Hindlimb muscle (tissue), 1 donor: ENCODE results near the gene ETV3L. TPM values are rescaled to one million over a fixed set of nuclear protein-coding genes. Genes with fewer than 3 reads are reported as not detected.
A peak's percentile ranks its signal among the peaks of the same experiment; 100 is the strongest.

Experiments used
- DNase-seq: peaks from one replicate; pipeline ENCODE4 v3.0.0-alpha.2; 2013
- polyA plus RNA-seq: library from polyadenylated mRNA; unstranded; fragments of 120-200 nt; gene quantifications from one replicate; pipeline ENCODE4 v1.2.1, GENCODE V29; 2013; ENCODE audit not compliant: insufficient read length

Gene ETV3L
- not detected for polyA plus RNA-seq

DNA sequence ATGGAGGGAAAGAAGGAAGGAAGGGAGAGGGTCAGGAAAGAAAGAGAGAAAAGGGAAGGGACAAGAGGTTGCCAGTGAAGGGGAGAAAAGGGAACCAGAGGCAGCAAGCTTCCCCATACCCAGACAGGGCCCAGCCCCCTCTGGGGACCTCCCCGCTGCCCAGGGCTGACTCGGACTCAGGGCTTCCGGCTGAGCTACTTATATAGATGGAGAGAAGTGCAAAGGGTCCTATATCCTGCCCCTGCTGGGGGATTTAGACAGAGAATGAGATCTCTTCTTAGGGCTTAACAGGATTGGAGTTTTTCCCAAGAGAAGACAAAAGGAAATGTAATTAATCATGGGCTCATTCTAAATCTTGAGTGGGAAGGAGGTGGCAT is at the start of gene ETV3L:
Gene ETV3L, minus strand, starts transcription at position 176 of the 377 bp plus-strand sequence. CDS start 285 bp downstream, outside the sequence.
- no peak for DNase-seq

DNA sequence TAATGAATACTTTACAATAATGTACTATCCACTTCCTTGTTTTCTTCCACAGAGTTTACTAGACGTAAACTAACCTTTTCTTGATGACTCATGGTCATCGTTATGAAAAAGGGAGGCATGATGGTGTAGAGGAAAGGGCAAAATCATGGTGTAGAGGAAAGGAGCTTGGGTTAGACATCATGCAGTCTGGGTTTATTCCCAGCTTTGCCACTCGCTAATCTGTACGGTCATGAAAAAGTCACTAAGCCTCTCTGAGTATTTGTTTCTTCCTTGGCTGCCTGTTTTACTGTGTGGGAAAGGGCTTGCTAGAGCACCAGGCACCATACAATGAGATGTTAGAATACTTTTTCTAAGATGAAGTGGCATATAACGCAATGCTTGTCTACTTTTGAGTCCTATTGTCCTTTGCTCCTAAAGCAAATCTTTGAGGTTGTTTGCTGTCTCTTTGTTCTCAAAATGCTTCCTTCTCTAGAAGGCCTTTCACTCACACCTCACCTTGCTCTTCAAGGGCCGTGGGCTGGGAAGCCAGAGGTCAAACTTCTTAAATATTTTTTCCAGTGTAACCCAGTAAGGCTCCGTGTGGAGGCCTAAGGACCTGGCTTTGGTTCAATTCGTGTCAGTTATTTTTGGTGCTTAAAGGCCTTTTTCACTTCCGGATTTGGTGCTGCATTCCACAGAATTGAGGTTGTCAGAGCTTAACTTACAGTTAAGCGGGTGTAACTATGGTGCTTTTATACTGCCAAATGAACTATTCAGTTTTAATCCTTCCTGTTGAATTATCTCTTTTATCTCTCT is 48.5 kb upstream of the ETV3L start:
- DNase-seq = no peak

DNA sequence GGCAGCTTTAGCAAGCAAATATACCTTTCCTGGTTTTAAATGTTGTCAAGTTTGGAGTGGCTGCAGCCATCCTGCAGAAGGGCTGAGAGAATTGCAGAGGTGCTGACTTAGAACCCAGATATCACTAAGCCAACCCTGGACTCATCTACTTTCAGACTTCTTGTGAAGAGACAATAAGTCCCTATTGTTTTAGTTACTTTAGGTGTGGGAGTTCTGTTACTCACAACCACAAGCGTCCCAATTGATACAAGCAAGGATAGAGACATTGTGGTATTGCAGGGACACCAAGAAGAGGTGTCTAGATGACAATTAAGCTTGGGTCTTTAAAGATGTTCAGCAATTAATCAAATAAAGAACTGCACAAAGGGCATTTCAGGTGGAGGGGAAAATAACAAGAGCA is 47.4 kb upstream of the ETV3L start:
- no peak for DNase-seq

DNA sequence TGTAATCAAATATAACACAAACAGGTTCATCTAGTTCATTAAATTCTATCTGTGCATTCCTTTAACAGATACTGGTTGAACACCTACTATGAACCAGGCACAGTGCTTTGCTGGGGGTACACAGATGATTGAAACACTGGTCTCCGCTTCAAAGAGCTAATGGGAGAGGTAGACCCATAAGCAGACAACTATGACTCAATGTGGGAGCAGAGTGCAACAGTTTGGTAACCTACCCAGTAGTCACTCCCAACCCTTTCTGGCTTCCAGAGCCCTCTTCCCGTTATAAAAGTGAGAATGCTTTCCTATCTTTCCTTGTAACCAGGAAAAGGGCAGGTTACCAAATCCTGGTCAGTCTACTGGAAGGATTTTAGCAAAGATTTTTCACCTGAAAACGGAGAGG is 46.6 kb upstream of the ETV3L start:
- DNase-seq = no peak

DNA sequence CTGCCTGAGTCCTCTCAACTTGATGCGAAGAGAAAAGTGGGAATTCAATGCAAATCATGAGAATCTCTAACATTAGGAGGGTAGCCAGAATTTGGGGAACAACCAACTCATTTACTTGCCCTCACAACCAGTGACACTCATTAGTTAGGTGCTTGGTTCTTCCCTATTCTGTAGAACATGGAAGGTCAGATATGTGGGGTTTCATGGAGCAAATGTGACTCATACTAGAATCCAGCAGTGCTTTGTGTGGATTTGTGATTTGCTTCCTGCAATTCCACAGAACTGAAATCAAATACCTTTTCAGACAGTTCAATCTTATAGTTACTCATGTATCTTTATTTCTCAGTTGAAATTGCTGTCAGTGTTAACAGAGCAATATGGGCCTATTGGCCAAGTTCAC is 45.5 kb upstream of the ETV3L start:
- no peak for DNase-seq

DNA sequence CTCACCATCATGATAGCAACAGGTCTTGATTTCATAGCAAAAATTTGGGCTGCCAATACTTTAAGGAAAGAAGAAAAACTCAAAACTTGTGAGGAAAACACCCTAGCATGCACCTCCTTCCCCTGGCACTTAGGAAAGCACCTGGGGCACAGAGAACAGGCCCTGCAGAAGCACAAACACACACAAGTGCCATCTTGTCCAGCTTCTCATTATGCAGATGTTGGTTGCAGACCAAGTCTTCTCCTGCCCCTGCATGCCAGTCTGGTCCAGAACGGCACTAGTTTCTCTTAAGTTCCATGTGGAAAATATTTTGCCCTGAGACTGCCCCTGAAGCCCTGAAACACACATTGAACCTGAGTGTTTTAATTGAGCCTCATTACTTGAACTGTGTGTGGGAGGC is 44.9 kb upstream of the ETV3L start:
- no peak for DNase-seq

DNA sequence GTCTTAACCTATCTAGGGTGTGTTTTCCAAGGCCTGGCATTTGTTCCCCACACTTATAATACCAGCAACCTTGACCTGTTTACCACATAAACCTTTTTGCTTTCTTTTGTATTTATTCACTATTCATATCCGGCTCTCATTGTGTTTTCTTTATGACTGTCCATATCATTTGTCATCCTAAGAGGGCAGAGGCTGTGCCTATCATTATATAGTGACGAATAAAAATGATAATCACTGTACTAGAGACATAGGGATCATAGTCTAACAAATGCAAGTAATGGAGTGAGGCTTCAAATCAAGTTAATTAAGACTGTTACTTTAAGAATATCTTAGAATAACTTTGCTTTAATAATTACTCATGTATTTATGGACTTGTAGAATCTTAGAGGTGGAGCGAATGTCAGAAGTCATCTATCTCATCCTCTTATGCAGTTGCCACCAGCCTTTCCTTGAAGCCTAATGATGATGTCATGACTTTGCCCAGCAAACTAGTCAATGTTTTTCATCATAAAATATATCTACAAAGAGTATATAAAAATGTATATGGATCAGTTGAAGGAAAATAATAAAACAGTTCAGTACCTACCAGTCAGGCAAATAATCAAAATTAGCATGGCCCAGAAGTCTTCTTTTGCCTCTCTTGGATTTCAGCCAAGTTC is 43.3 kb upstream of the ETV3L start:
- no peak for DNase-seq

DNA sequence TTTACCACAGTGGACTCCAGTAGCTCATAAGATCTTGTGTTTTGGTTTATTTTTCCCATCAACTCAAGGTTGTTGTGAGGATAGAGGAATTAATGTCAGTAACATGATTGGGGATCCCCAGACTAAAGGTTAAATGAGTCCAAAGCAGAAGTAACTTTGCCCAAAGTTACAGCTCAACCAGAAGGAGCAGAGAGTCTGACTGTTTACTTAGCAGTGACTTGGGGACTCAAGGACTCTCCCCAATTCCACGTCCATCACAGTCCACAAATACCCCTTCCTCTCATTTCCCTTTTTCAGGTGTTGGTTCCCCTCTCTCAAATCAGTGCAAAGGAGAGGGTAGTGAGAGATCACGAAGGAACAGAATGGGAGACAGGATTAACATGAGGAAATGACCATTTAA is 42.6 kb upstream of the ETV3L start:
- DNase-seq = no peak

DNA sequence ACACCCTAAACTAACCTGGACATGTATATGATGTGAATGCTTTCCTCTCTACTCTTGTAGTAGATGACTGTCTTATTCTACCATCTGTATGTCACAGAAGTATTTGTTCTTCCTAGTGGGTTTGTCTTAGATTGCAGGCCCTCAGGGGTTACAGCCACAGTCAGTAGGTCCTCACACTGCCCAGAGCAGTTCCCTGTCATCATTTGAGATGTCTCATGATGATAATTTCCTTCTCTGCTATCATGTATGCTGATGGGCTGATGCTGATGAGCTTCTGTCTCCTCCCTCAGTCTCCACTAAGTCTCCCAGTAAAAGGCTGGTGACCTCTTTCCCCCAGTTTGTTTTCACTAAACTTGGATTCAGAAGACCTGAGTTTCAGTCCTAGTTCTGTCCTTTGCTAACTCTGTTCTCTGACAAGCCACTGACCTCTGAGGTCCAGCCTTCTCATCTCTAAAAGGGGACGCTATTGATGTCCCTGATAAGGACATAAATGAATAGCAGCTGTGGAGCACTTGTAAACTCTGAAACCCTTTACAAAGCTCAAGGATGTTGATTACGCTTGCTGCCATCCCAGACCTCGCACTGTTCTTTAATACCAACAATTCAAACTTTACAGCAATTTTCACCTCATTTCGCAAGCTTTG is 41.7 kb upstream of the ETV3L start:
- DNase-seq = no peak

DNA sequence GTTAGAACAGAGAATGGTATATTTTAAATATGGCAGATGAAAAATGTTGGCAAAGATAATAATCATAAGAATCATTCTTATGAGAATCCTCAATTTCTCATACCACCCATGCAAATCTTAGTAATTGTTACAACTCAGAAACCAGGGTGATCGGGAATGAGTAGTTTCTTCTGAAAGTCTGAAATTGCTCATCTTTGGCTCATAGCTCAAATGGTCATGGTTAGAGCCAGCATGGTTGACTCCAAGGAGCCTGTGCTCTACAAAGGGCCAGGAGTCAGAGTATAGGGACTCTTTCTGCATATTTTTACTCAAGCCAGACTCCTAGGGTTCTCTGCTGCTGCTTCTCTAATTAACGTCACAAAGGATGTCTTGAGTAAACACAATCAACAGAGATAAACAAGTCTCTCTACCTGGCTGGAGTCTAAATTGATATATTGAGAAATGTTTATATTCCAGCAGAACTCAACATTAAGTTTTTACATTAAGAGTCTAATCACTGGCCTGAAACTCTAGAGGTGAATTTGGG is 40.5 kb upstream of the ETV3L start:
- DNase-seq = no peak

DNA sequence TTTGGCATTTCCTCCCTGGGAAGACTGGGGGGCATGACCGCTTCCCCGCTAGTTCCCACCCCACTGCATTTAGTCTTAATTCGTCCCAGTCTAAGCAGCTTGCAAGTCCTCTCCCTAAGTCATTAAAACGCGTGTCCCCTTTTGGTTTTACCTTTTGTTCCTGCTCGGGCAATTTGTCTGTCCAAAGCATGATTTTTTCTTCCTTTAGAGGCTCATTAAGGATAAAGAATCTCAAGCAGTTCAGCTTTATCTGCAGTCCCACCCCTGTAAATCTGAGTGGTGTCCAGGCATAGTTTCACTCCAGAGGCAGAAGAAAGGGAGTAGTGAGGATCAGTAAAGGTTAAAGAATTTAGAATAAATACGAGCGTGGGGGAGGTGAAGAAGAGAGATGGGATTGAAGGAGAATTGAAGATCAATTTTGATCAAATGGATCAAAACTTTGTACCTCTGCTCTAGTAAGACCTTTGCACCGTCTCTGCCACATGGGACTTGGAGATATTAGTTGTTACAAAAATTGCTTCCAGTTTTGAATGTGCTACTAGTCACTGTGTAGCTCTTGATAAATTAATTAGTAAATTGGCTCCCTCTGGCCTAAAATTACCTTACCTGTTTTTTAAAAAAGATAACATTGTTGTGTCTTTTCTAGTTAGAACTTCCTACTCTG is 39.6 kb upstream of the ETV3L start:
- DNase-seq = no peak

DNA sequence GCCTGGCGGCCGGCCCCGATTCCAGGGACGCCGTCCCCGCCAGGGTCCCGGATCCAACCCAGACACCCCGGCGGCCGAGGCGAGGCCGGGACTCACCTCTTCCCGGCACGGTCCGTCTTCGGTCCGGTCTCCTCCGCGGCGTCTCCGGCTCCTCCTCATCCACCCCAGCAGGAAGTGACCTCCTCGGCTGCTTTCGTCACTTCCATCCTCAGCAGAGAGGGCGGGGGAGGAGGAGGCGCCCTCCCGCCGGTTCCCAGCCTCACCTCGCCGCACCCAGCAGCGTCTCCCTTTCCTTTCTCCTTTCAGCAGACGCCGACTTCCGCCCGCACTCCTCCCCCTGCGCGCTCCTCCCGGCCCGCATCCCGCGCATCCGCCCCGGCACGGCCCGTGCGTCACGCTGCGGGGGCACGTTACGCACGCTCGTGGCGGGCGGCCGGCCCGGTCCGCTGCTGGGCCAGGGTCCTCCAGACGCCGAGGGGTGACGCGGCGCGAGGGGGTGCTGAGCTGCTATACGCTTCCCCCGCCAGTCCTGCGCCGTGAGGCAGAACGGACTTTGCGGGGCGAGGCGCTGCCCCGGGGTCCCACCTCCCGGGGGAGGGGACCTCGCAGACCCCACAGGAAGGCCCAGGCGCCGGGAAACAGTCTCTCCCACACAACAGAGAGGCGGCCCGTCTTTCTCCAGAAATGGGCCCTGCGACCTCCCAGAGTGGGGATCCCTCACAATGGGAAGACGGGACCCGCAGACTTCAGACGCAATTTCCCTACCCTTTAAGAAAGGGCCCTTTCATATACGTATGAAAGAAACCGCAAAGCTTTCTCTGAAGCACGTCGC is 38.8 kb upstream of the ETV3L start, which contains the start of gene ETV3:
Gene ETV3, minus strand, starts transcription at position 176 of the 832 bp plus-strand sequence. CDS start 2,043 bp downstream, outside the sequence.
- DNase-seq = peak; percentile 91

DNA sequence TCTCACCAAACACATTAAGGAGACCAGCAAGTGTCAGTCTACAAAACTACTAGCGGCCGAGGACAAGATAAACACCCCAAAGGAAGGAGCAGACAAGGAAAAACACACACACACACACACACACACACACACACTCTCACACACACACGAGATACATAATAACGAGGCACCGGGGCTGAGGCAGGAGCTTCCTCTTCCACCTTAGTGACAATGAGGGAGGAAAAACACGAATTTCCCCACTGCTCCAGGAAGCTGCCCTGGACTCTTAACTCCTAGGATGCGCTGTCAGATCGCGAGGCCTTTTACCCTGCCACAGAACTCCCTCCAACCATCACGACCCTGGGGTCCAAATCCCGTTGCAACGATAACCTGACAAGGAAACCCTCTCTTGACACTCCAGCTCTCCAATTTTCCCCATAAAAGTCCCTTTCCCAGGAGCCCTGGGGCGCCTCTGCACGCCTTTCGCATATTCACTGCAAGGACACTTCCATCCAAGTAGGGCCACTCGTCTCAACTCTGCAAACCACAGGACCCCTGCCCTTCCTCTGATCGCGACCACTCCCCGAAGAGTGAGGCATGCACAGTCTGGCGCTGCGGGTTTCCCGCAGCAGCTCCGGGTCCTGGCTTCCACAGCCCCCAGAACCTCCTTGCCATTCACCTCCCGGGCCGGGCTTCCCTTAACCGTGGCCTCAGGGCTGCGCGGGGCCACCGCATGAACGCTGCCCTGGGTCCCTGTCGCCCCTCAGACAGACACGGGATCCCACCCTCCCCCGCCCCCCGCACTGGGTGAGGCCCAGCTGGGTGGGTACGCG is 38.0 kb upstream of the ETV3L start:
- DNase-seq = no peak

DNA sequence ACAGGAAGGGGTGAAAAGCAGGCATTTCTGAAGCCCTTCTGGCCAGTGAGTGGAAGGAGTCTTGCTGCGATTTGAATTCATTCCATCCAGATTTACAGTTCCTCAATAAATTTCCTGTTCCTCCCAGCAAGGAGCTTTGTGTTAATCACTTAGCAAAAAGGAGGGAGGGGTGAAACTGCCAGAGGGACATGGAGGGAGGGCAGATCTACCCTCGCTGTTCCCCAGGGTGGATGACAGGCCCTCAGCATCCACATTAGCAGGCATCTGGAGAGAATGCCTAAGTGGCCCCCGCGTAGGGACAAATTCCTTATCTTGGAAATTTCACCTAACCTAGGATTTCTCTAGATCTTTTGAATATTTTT is 37.4 kb upstream of the ETV3L start:
- no peak for DNase-seq

DNA sequence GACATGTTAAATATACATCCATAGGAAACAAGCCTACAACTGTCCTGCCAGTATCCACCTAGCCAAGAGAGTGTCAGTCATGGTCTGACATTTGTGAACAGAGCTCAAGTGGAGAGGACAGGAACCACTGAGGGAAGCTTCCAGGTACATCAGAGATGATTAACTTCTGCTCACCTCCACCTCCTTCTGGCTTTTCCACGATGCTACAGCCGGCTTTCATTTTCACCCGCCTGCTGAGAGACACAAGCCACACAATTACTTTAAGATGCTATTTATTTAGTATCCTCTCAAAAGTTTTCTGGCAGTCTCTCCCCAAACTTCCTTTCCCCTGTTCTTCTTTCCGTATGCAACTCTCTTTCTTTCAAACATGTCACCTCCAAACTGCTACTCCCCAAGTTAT is 36.5 kb upstream of the ETV3L start:
- no peak for DNase-seq

DNA sequence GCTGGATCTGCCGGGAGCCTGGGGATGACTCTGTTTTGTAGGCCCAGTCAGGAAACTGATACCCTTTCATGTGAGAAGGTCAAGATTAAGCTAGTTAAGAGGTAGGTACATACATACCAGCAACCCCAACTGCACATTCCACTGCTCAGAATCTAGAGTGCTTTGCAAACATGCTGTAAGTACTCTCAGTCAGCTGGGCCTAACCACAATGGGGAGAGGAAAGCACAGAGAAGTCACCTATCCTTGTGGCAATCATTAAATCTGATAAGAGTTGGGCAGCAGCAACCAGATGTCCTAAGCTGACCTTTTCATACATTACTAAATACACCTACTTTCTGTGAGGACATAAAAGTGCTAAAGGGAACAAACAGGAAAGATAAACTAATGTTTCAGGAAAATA is 36.0 kb upstream of the ETV3L start:
- DNase-seq = no peak

DNA sequence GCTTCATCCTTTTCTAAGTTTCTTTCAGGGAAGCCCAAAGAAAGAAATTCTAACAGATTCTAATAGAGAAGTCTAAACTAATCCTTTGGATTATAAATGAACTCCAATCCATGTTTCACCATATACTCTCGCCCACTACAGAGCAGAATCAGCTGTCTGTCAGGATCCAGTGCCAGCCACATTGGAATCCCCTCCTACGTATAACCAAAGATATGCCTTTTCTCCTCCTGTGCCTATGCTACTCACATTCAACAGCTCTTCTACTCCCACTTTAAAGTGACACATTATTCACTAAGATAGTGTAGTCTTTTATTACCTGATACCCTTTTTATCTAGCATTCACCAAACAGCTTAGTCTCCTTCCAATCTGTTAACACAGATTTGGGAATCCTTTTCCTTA is 35.5 kb upstream of the ETV3L start:
- DNase-seq = no peak

DNA sequence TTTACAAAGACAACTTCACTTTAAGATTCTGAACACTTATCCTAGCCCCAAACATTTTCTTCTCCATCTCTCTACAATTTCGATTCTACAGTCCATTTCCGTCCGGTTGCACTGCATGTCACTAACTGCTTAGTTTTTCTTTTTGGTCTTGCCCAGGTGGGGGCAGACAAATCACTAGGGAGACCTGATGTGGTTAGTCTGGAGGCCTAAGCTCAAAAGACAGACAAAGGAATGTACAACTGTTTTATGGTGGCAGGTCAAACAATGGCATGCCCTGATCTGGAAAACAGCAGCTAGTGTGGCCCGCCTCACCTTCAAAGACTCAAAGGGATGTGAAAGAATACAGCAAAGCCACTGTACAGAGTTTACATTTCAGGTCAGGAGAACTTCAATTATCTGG is 34.8 kb upstream of the ETV3L start:
- no peak for DNase-seq

DNA sequence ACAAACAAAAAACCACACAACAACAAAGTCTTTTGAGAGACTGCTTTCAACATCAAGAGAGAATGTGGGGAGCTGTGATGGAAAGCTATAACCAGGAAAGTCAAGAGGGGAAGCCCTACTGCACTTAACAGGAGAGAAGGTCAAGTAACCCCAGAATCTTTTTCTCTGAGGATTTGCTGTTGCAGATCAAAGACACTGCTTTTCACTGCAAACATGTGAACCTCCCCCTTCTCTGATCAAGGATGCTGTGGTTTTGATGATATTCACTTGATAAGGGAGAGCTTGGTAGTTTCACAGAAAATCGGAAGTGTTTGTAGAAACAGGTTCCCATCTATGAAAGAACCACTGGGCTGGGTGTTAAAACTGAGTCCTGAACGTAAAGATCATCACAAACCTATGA is 33.8 kb upstream of the ETV3L start:
- DNase-seq = no peak

DNA sequence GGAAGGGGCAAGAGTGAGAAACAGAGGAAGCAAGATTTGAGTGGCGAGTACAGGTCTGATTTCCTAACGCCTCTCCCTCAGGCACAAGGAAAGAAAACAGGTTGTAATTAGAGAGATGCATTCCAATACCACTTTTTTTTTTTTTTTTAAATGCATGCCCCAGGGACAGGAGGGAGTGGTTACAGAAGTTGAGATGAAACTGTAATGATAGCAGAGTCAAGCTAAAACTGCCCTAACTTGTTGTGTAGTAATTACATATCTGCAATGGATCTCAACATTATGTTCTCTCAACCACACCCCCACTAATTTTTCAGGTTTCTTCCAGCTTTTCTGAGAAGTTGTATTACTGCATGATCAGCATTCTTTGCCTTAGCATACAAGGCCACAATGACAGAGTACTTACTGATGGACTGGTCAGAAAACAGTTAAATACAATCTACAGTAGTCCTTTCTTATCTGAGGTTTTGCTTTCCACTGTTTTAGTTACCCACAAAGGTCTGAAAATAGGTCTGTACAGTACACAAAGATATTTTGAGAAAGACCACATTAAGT is 33.1 kb upstream of the ETV3L start:
- DNase-seq = no peak

DNA sequence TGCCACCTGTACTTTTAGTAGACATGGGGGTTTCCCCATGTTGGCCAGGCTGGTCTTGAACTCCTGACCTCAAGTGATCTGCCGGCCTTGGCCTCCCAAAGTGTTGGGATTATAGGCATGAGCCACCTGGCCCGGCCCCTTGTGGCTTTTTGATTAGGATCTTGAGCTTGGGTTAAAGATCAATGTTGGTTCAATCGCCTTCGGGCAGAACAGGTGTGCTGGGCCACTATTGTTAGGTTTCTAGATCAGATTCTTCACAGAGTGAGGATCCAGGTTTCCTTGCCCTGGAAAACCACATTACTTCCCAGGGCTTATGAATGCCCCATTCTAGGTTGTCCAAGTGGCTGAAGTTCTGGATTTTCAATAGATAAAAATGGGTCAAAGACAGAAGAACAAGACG is 32.5 kb upstream of the ETV3L start:
- no peak for DNase-seq
